ENCODE results near the gene CPNE4.

CPNE4 gene

DNA sequence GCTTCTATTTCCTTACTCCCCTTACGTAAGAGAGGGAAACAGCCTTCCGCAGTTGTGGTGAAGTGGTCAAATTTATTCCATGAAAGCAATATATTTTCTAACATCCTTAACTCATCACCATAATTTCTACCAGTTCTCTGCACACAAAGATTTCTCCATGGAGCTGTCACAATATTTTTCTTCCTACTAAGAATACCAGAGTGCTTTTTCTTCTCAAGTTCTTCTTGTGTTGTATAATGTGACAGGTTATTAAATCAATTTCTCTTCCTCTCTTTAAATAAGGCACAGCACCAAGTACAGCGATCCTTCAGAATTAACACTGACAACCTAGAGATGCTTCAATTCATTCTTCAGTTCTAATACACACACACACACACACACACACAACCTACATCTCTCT is 153.0 kb downstream of the CPNE4 start:
- no peak for DNase-seq (ENCODE audit: low read depth, low spot score)

GRCh38 chr3:131880948-131881347 is 153.9 kb downstream of the CPNE4 start:
- no peak for DNase-seq (ENCODE audit: low read depth, low spot score)

GRCh38 chr3:131868203-131868602 is 166.6 kb downstream of the CPNE4 start:
- no peak for DNase-seq (ENCODE audit: low read depth, low spot score)

DNA sequence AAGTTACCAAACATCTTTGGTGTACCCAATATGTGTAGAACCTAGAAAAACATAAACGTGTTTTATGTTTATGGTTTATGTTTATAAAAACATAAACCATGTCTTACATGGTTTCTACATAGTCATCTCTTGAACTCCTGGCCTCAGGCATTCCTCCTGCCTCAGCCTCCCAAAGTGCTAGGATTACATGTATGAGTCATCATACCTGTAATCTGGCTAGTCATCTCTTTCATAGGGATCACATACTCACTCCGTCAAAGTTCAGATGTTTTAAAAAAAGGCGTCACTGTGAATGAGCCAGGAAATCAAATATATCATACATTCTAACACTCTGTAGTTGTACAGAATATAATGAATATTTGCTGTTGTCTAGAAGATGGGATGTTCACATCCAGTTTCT is 178.6 kb downstream of the CPNE4 start:
- no peak for DNase-seq (ENCODE audit: low read depth, low spot score)

DNA sequence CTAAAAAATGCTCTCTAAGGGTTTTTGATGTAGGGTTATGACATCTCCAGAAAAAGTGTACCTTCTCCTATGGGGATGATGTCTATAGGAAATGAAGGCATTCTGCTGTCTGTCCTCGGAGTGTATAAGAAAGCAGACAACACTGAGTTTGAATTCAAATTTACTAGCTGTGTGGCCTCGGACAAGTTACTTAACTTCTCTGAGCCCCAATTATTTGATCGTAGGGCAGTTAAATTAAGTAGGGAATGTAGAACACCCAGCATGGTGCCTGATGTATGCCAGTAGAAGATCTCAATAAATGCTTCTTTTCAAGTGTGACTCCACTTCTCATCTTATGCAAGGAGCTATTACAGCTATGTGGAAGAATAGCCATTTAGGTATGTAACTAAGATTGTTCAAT is 184.6 kb downstream of the CPNE4 start:
- no peak for DNase-seq (ENCODE audit: low read depth, low spot score)

DNA sequence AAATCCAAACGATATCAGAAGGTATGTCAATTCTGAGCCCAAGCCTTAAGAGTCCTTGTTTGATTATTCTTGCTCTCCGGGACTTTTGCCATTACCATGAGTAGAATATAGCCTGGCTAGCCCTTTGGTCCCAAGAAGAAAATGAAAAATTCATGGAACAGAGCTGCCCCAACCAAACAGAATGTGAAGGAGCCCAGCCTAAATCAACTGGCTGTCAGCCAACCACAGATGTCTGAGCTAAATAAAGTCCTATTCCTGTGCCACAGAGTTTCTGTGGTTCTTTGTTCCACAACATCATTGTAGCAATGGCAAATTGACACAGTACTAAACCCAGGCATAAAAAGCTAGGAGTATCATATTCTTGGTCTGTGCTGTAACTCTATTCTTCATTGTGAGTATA is 185.2 kb downstream of the CPNE4 start:
- no peak for DNase-seq (ENCODE audit: low read depth, low spot score)

DNA sequence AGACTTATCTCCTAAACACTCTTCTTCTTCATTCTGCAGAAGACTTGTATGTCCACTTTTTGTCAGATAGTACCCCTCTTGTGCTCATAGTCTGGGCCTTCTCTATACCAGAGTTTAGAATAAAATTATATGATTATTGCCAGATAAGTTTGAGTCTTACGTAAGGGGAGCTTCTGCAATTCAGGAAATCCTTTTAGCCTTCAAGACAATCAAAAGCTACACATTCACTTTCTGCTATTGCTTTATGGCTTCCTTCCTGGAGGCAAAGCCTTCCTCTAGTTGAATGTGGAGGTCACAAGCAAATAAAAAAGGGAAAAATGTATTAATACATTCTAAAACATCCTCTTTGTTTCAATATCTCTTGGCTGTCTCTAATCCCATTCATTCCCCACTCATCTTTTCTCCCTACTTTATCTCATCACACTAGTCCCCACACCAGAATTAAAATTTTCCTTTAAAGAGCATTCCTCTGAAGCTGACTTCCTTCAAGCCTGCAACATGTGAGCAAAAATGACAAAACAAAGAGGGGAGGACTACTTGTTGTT is 186.8 kb downstream of the CPNE4 start:
- DNase-seq (ENCODE audit: low read depth, low spot score): no peak

DNA sequence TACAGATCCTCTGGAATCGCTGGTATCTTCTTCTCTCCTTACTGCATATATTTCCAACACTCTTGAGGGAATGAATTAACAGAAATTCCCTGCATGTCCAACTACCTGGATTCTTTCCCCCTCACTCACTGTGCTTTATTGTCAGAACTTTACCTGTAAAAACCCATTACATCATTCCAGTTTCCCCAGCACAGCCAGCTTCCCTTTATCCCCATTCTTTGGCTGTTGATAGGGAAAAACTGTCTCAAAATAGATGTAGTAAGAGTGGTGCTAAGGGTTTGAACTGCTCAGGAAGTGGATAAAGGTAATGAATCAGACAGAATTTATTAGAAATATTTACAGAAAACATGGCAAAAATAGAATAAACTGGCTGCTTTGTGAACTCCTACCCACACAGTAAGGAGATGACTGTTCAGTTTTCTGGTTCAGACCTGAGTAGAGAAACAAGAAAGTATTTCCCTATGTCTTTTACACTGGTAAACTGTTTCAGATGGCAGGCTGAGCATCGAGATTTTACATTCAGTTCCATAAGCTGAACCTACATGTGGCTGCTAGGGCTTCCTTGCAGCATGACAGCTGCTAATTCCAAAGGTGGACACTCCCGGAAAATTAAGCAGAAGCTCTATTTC is 188.4 kb downstream of the CPNE4 start:
- DNase-seq (ENCODE audit: low read depth, low spot score): no peak

DNA sequence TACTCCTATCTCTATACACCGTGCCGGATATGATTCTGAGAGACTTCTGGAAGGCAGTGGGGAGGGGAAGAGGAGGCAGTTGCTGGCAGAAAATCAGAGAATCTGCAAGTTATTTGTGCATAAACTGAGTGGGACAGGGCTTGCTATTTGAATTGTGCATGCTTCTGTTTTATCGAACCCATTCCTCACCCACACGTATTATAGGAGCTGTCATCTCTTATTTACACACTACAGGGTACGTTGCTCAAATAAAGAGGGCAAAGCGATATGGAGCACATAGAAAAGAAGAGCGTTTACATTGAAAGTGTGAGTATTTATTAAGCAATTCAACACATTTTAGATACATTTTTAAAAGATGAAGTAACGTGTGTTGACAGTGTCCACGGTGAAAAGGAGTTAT is 191.6 kb downstream of the CPNE4 start:
- no peak for DNase-seq (ENCODE audit: low read depth, low spot score)

- DNase-seq (ENCODE audit: low read depth, low spot score): no peak
Observed at GRCh38 chr3:131840156-131840797, 194.5 kb downstream of the CPNE4 start.

- DNase-seq (ENCODE audit: low read depth, low spot score): no peak
Observed at GRCh38 chr3:131835906-131836305, 198.9 kb downstream of the CPNE4 start.

- DNase-seq (ENCODE audit: low read depth, low spot score): no peak
Observed at GRCh38 chr3:131831608-131832007, 203.2 kb downstream of the CPNE4 start.

- DNase-seq (ENCODE audit: low read depth, low spot score): no peak
Observed at GRCh38 chr3:131821191-131821762, 213.5 kb downstream of the CPNE4 start.

- DNase-seq (ENCODE audit: low read depth, low spot score): no peak
Observed at GRCh38 chr3:131819381-131820055, 215.3 kb downstream of the CPNE4 start.

GRCh38 chr3:131812433-131812832 is 222.4 kb downstream of the CPNE4 start:
- no peak for DNase-seq (ENCODE audit: low read depth, low spot score)

DNA sequence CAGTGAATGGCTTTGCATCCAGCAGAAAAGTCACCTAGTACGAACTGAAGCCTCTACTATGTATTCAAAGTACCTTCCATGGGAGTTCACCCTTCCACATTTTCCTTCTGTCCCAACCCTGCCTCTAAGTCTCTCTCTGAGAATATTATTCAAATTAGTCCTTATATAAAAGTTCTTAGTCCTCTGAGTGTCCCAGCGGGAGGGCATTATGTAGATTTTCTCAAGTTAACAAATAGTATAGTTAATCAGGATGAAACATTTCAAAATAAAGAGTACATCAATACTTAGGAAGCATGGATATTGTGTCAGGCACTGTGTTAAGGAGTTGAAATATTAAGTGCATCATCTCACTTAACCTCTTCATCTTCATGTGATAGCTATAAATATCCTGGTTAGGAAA is 223.3 kb downstream of the CPNE4 start:
- DNase-seq (ENCODE audit: low read depth, low spot score): no peak

DNA sequence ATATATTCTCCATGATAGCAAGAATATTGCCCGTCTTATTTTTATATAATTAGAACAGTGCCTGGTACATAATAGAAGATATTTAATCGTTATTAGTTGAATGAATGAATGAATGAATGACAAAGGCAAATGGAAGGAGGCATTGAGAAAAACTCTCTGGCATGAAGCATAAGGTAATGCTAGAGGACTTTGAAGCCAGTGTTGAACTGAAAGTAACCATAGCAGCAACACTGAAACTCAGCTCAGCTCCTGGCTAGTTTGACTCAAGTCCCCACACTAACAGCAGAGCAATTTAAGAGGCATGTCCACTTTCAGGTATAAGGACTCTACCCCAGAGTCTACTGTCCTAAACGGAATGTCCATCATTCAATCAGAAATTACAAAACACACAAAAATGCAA is 227.0 kb downstream of the CPNE4 start:
- DNase-seq (ENCODE audit: low read depth, low spot score): no peak

DNA sequence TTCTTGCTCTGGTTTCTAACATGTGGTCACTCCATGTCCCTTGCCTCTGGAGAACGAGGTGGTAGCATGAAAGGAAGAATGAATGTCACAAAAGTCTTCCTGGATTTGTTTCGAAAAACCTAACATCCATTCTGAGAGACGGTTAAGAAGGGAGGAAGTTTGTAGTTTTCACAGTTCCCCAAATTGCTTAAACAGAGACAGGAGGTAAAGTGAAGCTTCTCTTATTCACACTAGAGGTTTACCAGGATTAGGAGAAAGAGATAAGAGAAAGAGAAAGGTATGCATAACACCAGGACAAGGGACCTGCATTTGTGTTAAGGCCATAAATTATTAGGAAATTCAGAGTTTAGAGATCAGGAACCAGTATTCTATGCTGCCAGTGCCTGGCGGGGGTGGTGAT is 228.1 kb downstream of the CPNE4 start:
- no peak for DNase-seq (ENCODE audit: low read depth, low spot score)

- DNase-seq (ENCODE audit: low read depth, low spot score): no peak
Observed at GRCh38 chr3:131804565-131805133, 230.2 kb downstream of the CPNE4 start.

DNA sequence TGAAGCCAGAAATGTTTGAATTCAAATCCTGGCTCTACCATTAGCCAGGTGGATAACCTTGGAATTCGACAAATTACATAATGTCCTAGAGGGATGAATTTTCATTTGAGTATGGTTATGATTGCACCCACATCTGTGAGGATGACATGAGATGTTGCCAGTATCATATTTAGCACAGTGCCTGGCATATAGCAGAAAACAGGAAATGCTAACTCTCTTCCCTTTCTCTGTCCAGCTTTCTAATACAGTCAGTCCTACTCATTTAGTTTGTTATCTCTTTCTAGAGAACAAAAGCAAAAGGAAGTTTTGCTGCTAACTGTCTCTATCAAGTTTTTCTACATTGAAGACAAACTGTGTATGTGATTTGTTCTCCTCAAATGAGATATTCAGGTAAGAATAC is 231.7 kb downstream of the CPNE4 start:
- no peak for DNase-seq (ENCODE audit: low read depth, low spot score)

DNA sequence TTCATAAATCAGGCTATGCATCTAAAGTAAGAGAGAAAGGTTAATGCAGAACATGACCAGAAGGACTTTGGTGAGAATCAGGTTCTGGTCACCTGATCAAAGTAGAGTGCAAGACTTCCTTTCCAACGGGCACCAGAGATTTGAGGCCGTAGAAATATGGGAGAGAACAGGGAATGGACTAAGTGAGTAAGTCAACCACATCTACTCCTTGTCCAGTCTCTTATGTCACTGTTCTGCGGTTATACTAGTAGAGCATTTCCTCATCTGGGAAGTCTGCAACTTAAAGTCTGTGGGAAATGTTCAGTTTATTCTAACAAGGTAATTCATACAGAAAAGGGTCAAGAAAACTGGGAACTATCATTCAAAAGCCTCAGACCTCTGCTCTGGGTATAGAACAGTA is 232.8 kb downstream of the CPNE4 start:
- DNase-seq (ENCODE audit: low read depth, low spot score): no peak

DNA sequence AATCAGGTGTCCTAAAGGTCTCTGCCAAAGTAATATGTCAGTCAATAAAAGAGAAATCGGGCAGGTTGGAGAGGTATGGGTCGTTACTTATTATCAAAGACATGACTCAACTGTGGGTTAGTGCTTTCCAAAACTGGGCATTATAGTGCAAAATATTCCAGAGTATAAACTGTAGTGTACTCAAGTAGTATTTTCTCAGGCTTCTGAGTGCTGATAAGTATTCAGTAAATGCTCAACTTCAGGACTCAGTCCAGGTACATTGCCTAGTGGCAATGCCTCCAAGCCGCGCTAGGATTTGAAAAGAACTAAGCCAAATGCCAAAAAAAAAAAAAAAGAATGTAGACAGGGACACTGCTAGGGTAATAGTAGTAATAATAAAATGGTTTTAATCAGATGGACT is 233.2 kb downstream of the CPNE4 start:
- no peak for DNase-seq (ENCODE audit: low read depth, low spot score)
